ENCODE measurements around the gene GRAP. TPM values are rescaled to one million over a fixed set of nuclear protein-coding genes. Genes with fewer than 3 reads are reported as not detected.

GRAP gene
- total RNA-seq, 1 experiment from 2014 or later, result 0.55 TPM

- Histone ChIP-seq H3T11ph (ENCODE audit: low read length) (no peak overlapping the region), H2AK5ac (ENCODE audit: insufficient read length, low read length) (no peak overlapping the region), H3K23ac (ENCODE audit: insufficient read length, low read depth, low read length) (no peak overlapping the region), H2AFZ (ENCODE audit: low read length) (no peak overlapping the region), H3K9me3 (ENCODE audit: control insufficient read depth, low read depth, low read length) (no peaks in the 10 kb centered on the region), H3K79me1 (ENCODE audit: insufficient read depth, low read depth, low read length, poor library complexity, severe bottlenecking) (no peaks in the 10 kb centered on the region), H2BK12ac (ENCODE audit: insufficient read length, low read depth, low read length) (no peak overlapping the region), H3K27ac (ENCODE audit: insufficient read length, low read depth, low read length) (no peak overlapping the region), H2BK5ac (ENCODE audit: insufficient read length, low read length) (no peak overlapping the region), H3K23me2 (ENCODE audit: insufficient read length, low read depth, low read length, poor library complexity, severe bottlenecking) (no peaks in the 10 kb centered on the region), H3K56ac (ENCODE audit: insufficient read length, low read depth, low read length) (no peak overlapping the region), H2BK15ac (ENCODE audit: low read depth, low read length) (no peak overlapping the region), H3K18ac (ENCODE audit: insufficient read length, low read depth, low read length) (no peak overlapping the region), H4K91ac (ENCODE audit: insufficient read length, low read depth, low read length) (no peak overlapping the region), H3K79me2 (ENCODE audit: insufficient read depth, low read length) (peaks cover 1% of the 10 kb centered on the region; the same call in 1 of the 2 replicates), H3K14ac (ENCODE audit: insufficient read depth, low read length) (no peak overlapping the region; the same call in 1 of the 2 replicates), H3K4me2 (ENCODE audit: insufficient read depth, insufficient read length, low read length) (no peak overlapping the region), H3K9ac (ENCODE audit: extremely low read depth, insufficient read length, low read length) (no peak overlapping the region), H3K27me3 (ENCODE audit: insufficient read depth, low read length) (no peaks in the 10 kb centered on the region), H4K8ac (replicated peaks; ENCODE audit: insufficient read length, low read depth, low read length) (no peak overlapping the region), H2BK20ac (ENCODE audit: low read depth, low read length, poor library complexity, severe bottlenecking) (no peak overlapping the region), H4K5ac (ENCODE audit: insufficient read length, low read depth, low read length) (no peak overlapping the region), H2BK120ac (ENCODE audit: low read depth, low read length, poor library complexity, severe bottlenecking) (no peak overlapping the region), H4K20me1 (ENCODE audit: control insufficient read depth, insufficient read depth, insufficient read length) (no peaks in the 10 kb centered on the region), H3K4me1 (ENCODE audit: insufficient read depth, low read length) (no peaks in the 10 kb centered on the region), H3K4ac (ENCODE audit: low read depth, low read length) (no peak overlapping the region)
- TF ChIP-seq CTCF (conservative IDR thresholded peaks at IDR 0.05), result no peak
- DNase-seq, result no peak
- no peaks in the 10 kb centered on the region; the same call in 1 of the 2 replicates for H3K27me3 Mint-ChIP-seq (ENCODE audit: low read depth)
- peaks cover 3 to 7% of the 10 kb centered on the region in 2 experiments; a peak in 3 of 4 replicates for H3K4me1 Mint-ChIP-seq
- peaks cover 20 to 34% (median 30%) of the 10 kb centered on the region in 3 experiments for H3K36me3 Mint-ChIP-seq (ENCODE audit: insufficient read depth in 1 of 3, low read depth in 3 of 3)
- no peak overlapping the region for H3K4me3 Mint-ChIP-seq
- WGBS (ENCODE audit: extremely low coverage, insufficient read length, low lambda C conversion rate), result no CpG with 5 or more reads among the region's 16 CpGs
- H3K9me3 Mint-ChIP-seq, result peaks cover 4 to 8% of the 10 kb centered on the region in 2 experiments
- H3K27ac Mint-ChIP-seq, result peak overlapping the region in 2 of 3 experiments; percentile 21 to 81; a peak in 4 of 7 replicates
These were observed 52.7 kb downstream of the GRAP start for GRCh38 chr17:18993905-18994526.

Measured in H9 (cell line).